HG02759 (cell line): ENCODE results near the gene MCHR2.

ENCODE experiments used
- ATAC-seq: cut with Tn5 transposase; IDR thresholded peaks from one replicate; pipeline ENCODE4 v1.9.1; 2021; ENCODE audit warnings: mild to moderate bottlenecking, moderate library complexity; ENCODE audit not compliant: unreplicated experiment

MCHR2 gene

GRCh38 chr6:99905209-99906106, 88.6 kb downstream of the MCHR2 start:
- peak; percentile 94 for ATAC-seq

DNA sequence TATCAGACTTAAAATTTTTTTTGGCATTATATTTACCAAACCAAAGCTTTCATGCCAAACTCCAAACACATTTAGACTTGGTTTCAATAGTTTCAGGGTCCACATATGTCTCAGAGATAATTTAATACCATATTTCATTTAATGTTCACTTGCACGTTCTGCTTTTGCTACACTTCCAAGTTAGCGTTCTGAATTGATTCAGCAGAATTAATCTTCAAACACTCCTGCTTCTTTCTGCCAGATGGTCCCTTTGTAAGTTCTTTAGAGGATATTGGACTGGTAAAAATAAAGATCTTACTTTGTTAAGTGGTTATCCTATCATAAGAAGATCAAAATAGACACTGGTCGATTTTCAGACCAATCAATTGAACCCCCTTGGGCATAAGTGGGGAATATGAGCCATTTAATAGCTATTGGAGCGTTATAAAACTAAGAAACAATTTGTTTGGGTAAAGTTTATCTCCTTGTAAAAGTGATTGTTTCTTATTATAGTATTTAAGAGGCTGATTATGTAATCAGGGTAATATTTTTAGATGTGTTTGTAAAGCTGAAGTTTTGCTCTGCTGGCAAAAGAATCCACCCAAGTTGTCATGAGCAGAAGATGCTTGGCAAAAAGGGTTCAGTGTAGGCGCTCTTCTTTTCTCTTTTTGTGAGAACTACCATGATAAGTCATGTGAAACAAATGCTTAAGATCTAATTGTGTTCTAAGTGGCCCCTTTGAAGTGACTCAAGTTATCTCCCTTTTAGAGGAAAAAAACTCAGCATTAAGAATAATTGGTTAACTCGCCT, 92.2 kb downstream of the MCHR2 start:
- no peak for ATAC-seq

GRCh38 chr6:99894815-99895214, 99.2 kb downstream of the MCHR2 start:
- ATAC-seq: no peak

- ATAC-seq: no peak
Measured at GRCh38 chr6:99887066-99887465, 107.0 kb downstream of the MCHR2 start.

GRCh38 chr6:99885051-99885450, 109.0 kb downstream of the MCHR2 start:
- no peak for ATAC-seq

GRCh38 chr6:99882128-99882702, 111.8 kb downstream of the MCHR2 start:
- ATAC-seq: no peak

DNA sequence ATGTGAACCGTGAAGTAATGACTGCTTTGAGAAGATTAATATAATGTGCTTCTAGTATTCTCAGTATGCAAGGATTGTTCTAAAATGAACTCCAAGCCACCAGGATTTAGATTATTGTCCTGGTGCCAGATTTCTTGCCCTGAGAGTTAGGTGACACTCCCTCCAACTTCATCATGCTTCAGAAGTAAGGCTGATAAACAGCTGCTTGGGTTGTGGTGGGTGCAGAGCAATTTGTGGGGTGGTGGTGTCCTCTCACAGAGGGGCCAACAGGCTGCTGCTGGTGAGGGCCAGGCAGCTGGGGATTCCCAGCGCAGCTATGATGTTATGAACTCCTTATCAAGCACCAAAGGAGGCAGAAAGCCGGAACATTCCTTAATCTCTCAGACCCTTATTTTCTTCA, 114.6 kb downstream of the MCHR2 start:
- ATAC-seq: no peak

- no peak for ATAC-seq
Measured at GRCh38 chr6:99875068-99875467, 119.0 kb downstream of the MCHR2 start.

- no peak for ATAC-seq
Measured at GRCh38 chr6:99873084-99873483, 120.9 kb downstream of the MCHR2 start.

GRCh38 chr6:99871641-99872040, 122.4 kb downstream of the MCHR2 start:
- ATAC-seq: no peak
